SU-DHL-6 (cell line): ENCODE results near the gene CRMP1.

Experiments
- EZH2phosphoT487 ChIP-seq: fragments of 200-600 bp; sonication (generic), shearing (Covaris generic); conservative IDR thresholded peaks from 2 replicates; pipeline ENCODE4 v1.6.1; 2018; ENCODE audit warnings: mild to moderate bottlenecking, antibody characterized with exemption, low read length, moderate library complexity, mixed read lengths
- TF ChIP-seq, protein P1 (sequence below): fragments of 200-600 bp; sonication (generic); IDR thresholded peaks from one replicate; pipeline ENCODE4 v1.5.1; 2017; ENCODE audit warnings: antibody characterized with exemption, mild to moderate bottlenecking, low read length, moderate library complexity; ENCODE audit not compliant: insufficient read depth, poor library complexity, severe bottlenecking

DNA sequence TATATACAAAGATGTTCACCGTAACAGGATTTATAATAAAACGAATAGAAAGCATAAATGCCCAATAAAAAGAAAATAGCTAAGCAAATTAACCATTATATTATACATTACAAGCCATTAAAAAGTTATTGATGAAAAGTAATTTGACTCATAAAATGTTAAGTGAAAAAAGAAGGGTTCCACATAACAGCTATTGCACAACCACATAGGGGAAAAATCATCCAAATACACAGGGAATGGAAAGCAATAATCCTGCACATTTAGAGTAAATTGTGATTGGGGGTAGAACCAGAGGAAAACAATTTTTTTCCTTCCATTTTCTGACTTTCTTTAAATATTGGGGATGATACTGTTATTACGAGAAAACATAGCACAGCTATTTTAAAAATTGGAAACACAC is 38.0 kb downstream of the CRMP1 start:
- TF ChIP-seq, protein P1, sequence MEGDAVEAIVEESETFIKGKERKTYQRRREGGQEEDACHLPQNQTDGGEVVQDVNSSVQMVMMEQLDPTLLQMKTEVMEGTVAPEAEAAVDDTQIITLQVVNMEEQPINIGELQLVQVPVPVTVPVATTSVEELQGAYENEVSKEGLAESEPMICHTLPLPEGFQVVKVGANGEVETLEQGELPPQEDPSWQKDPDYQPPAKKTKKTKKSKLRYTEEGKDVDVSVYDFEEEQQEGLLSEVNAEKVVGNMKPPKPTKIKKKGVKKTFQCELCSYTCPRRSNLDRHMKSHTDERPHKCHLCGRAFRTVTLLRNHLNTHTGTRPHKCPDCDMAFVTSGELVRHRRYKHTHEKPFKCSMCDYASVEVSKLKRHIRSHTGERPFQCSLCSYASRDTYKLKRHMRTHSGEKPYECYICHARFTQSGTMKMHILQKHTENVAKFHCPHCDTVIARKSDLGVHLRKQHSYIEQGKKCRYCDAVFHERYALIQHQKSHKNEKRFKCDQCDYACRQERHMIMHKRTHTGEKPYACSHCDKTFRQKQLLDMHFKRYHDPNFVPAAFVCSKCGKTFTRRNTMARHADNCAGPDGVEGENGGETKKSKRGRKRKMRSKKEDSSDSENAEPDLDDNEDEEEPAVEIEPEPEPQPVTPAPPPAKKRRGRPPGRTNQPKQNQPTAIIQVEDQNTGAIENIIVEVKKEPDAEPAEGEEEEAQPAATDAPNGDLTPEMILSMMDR, result no peak
- no peak for TF ChIP-seq EZH2phosphoT487
